Mammary epithelial cell (primary cell): ENCODE data around the gene ATP2A3.

ENCODE experiments used
- EZH2 ChIP-seq: IDR thresholded peaks from 2 replicates; pipeline ENCODE4 v1.6.1; 2012; ENCODE audit warnings: low read length, inconsistent platforms, borderline replicate concordance
- TF ChIP-seq, protein P1 (sequence below), 2 donors: IDR thresholded peaks in 1 of 2; conservative IDR thresholded peaks in 1 of 2; 2 replicates each; pipeline ENCODE4 v1.5.1; 2011 to 2012; ENCODE audit warnings: inconsistent platforms in 2 of 2, low read length in 2 of 2, mild to moderate bottlenecking in 2 of 2, control low read depth in 1 of 2, low read depth in 1 of 2; ENCODE audit not compliant: insufficient read depth in 1 of 2; ENCODE audit errors: extremely low read depth in 1 of 2

DNA sequence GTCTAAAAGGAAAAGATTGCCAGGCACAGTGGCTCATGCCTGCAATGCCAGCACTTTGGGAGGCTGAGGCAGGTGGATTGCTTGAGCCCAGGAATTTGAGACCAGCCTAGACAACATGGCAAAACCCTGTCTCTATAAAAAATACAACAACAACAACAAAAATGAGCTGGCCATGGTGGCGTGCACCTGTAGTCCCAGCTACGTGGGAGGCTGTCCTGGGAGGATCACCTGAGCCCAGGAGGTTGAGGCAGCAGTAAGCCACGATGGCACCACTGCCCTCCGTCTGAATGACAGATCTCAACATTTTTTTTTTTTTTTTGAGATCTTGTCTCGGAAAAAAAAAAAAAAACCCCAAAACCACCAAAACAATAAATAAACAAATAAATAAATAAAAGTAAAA is 28.1 kb upstream of the ATP2A3 start:
- TF ChIP-seq, protein P1, sequence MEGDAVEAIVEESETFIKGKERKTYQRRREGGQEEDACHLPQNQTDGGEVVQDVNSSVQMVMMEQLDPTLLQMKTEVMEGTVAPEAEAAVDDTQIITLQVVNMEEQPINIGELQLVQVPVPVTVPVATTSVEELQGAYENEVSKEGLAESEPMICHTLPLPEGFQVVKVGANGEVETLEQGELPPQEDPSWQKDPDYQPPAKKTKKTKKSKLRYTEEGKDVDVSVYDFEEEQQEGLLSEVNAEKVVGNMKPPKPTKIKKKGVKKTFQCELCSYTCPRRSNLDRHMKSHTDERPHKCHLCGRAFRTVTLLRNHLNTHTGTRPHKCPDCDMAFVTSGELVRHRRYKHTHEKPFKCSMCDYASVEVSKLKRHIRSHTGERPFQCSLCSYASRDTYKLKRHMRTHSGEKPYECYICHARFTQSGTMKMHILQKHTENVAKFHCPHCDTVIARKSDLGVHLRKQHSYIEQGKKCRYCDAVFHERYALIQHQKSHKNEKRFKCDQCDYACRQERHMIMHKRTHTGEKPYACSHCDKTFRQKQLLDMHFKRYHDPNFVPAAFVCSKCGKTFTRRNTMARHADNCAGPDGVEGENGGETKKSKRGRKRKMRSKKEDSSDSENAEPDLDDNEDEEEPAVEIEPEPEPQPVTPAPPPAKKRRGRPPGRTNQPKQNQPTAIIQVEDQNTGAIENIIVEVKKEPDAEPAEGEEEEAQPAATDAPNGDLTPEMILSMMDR (conservative IDR thresholded peaks at IDR 0.05 in 1 of 2, IDR thresholded peaks at IDR 0.05 in 1 of 2; ENCODE audit: extremely low read depth in 1 of 2, insufficient read depth in 1 of 2, low read depth in 1 of 2, low read length in 2 of 2) = no peak
- no peak for TF ChIP-seq EZH2
